ENCODE results near the gene FRMD4A. TPM values are rescaled to one million over a fixed set of nuclear protein-coding genes. Genes with fewer than 3 reads are reported as not detected.

Gene FRMD4A
- total and polyA plus RNA-seq, 2 experiments from 2014 or later, result 5.4 to 10.3 TPM

DNA sequence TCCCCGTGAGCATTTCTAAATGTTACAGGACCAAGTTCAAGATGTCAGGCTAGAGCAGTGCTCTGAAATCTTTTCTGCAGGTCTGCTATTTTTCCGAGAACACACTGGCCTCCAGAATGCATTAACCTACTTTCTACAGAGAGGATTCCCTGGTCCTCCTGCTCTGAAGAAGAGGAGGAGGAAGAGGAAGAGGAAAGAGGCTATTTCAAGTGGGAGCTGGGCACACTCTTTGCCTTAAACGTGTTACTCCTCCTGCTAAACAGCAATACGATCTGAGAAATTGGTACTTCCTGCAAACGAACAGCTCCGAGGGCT, 157.4 kb downstream of the FRMD4A start:
- Histone ChIP-seq H3K9me2 (replicated peaks; ENCODE audit: insufficient read depth) (no peaks in the 10 kb centered on the region), H3K79me2 (no peaks in the 10 kb centered on the region), H4K20me1 (ENCODE audit: insufficient read depth, poor library complexity, severe bottlenecking) (no peaks in the 10 kb centered on the region), H2AFZ (peak overlapping the region; percentile 62), H3K4me2 (peak overlapping the region; percentile 82), H3K27ac (peak overlapping the region; percentile 72), H3K4me1 (ENCODE audit: insufficient read depth) (no peaks in the 10 kb centered on the region), H3K4me3 (peak overlapping the region; percentile 41), H3K27me3 (peaks cover 46% of the 10 kb centered on the region), H3K9me3 (ENCODE audit: low read depth) (no peaks in the 10 kb centered on the region), H3K36me3 (replicated peaks; ENCODE audit: insufficient read depth, low read depth) (no peaks in the 10 kb centered on the region)
- no peak for DNase-seq (ENCODE audit: low spot score)
- no peak for TF ChIP-seq EZH2phosphoT487 (IDR thresholded peaks at IDR 0.05; ENCODE audit: low read depth, severe bottlenecking, unreplicated experiment)
- TF ChIP-seq, protein P1, sequence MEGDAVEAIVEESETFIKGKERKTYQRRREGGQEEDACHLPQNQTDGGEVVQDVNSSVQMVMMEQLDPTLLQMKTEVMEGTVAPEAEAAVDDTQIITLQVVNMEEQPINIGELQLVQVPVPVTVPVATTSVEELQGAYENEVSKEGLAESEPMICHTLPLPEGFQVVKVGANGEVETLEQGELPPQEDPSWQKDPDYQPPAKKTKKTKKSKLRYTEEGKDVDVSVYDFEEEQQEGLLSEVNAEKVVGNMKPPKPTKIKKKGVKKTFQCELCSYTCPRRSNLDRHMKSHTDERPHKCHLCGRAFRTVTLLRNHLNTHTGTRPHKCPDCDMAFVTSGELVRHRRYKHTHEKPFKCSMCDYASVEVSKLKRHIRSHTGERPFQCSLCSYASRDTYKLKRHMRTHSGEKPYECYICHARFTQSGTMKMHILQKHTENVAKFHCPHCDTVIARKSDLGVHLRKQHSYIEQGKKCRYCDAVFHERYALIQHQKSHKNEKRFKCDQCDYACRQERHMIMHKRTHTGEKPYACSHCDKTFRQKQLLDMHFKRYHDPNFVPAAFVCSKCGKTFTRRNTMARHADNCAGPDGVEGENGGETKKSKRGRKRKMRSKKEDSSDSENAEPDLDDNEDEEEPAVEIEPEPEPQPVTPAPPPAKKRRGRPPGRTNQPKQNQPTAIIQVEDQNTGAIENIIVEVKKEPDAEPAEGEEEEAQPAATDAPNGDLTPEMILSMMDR (IDR thresholded peaks at IDR 0.05; ENCODE audit: poor library complexity), result no peak
- WGBS (ENCODE audit: low lambda C conversion rate, missing lambda C conversion rate), result 5% methylated on average over 6 of the region's 6 CpGs

DNA sequence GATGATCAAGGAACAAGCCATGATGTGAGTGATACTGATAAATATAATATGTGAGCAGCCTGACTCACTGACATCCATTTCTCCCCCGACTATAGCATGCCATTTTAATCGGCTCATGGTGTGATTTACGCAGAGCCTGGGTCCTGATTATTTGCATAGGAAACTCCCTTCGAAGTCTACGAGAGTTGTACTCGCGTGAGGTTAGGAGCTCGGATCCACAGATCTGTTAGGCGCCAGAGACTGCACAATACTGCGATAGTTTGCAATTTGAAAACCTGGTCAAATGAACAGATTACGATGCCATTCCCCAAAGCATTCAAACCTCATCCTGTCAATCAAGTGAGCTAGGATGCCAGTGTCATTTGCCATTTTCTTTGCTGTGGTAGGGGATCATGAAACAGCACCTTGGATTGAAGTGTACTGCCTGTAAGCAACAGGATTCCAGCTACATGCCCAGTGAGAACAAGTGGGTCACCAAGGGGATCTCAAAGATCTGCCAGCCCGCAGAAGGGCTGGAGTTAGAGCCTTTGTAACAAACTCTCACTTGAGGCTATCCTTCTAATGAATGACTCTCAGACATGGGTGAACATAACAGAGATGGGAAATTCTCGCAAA, 158.3 kb downstream of the FRMD4A start:
- H3K4me1 ChIP-seq (ENCODE audit: insufficient read depth), result no peaks in the 10 kb centered on the region
- peaks cover 42% of the 10 kb centered on the region for H3K27me3 ChIP-seq
- 82% methylated on average over 13 of the region's 13 CpGs for WGBS (ENCODE audit: low lambda C conversion rate, missing lambda C conversion rate)
- H3K4me2 ChIP-seq, result peak overlapping the region; percentile 82
- no peaks in the 10 kb centered on the region for H3K9me2 ChIP-seq (replicated peaks; ENCODE audit: insufficient read depth)
- H3K9me3 ChIP-seq (ENCODE audit: low read depth), result no peaks in the 10 kb centered on the region
- DNase-seq (ENCODE audit: low spot score), result no peak
- no peak for TF ChIP-seq EZH2 (IDR thresholded peaks at IDR 0.05; ENCODE audit: borderline replicate concordance)
- TF ChIP-seq, protein P1 (IDR thresholded peaks at IDR 0.05; ENCODE audit: poor library complexity), result no peak
- TF ChIP-seq EZH2phosphoT487 (IDR thresholded peaks at IDR 0.05; ENCODE audit: low read depth, severe bottlenecking, unreplicated experiment), result no peak
- H3K27ac ChIP-seq, result no peak overlapping the region
- H3K4me3 ChIP-seq, result no peak overlapping the region
- no peaks in the 10 kb centered on the region for H3K79me2 ChIP-seq
- H2AFZ ChIP-seq, result no peak overlapping the region
- H4K20me1 ChIP-seq (ENCODE audit: insufficient read depth, poor library complexity, severe bottlenecking), result no peaks in the 10 kb centered on the region
- no peaks in the 10 kb centered on the region for H3K36me3 ChIP-seq (replicated peaks; ENCODE audit: insufficient read depth, low read depth)

DNA sequence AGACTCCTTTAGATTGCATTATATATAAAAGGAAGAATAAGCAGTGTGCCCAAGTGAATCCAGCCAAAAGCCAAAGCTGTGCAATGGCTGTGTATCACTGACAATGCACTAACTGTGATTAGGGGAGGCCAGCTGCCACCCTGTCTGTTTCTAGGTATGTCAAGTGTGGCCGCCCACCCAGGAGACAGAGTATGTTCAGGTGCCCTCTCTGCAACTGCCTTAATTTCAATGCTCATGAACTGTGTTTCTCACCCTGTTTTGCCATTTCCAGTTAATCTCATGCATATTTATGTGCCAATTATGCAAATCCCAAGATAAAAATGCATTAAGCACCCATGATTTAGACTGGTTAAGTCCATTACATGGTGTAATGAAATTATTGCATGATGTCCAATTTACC, 159.4 kb downstream of the FRMD4A start:
- no peaks in the 10 kb centered on the region for H3K79me2 ChIP-seq
- no peaks in the 10 kb centered on the region for H3K36me3 ChIP-seq (replicated peaks; ENCODE audit: insufficient read depth, low read depth)
- no peaks in the 10 kb centered on the region for H4K20me1 ChIP-seq (ENCODE audit: insufficient read depth, poor library complexity, severe bottlenecking)
- H3K9me3 ChIP-seq (ENCODE audit: low read depth), result no peaks in the 10 kb centered on the region
- no peak overlapping the region for H3K4me2 ChIP-seq
- no peak overlapping the region for H3K4me3 ChIP-seq
- no peak for DNase-seq (ENCODE audit: low spot score)
- TF ChIP-seq EZH2phosphoT487 (IDR thresholded peaks at IDR 0.05; ENCODE audit: low read depth, severe bottlenecking, unreplicated experiment), result no peak
- TF ChIP-seq, protein P1 (IDR thresholded peaks at IDR 0.05; ENCODE audit: poor library complexity), result no peak
- no peak for TF ChIP-seq EZH2 (IDR thresholded peaks at IDR 0.05; ENCODE audit: borderline replicate concordance)
- H3K27ac ChIP-seq, result no peak overlapping the region
- H3K9me2 ChIP-seq (replicated peaks; ENCODE audit: insufficient read depth), result no peaks in the 10 kb centered on the region
- no peak overlapping the region for H2AFZ ChIP-seq
- 96% methylated on average over 1 of the region's 1 CpG for WGBS (ENCODE audit: low lambda C conversion rate, missing lambda C conversion rate)
- peaks cover 42% of the 10 kb centered on the region for H3K27me3 ChIP-seq
- no peaks in the 10 kb centered on the region for H3K4me1 ChIP-seq (ENCODE audit: insufficient read depth)

All from hepatocyte (in vitro differentiated cells).